Panc1 (cell line): ENCODE results near the gene ZNF785. TPM values are rescaled to one million over a fixed set of nuclear protein-coding genes. Genes with fewer than 3 reads are reported as not detected.

ENCODE experiments used
- ATAC-seq: fragments of 200-7000 bp; cut with Tn5 transposase; 2 replicates; pipeline ENCODE4 v1.9.1; 2020; ENCODE audit warnings: mild to moderate bottlenecking, moderate library complexity
- BruUV-seq: library from RNA; stranded (reverse); fragments of 400-500 nt; replicated peaks from 2 replicates; lab custom pipeline; 2021; lab: Mats Ljungman, UMichigan
- CTCF ChIA-PET: fragments of 300-600 bp; sonication (Branson Sonifier 250); formaldehyde crosslinking; loops from one replicate; lab custom pipeline; 2022; ENCODE audit warnings: antibody characterized with exemption; lab: Charles Lee
- POLR2A ChIA-PET: fragments of 300-600 bp; sonication (Branson Sonifier 250); formaldehyde crosslinking; loops from one replicate; lab custom pipeline; 2022; ENCODE audit warnings: antibody characterized with exemption; lab: Charles Lee
- DNase-seq: peaks from one replicate; pipeline ENCODE4 v3.0.0-alpha.2; 2010; ENCODE audit warnings: low read depth, low spot score
- H3K27ac ChIP-seq: 2 replicates; pipeline ENCODE4 v1.5.1; 2011; ENCODE audit warnings: mild to moderate bottlenecking, low read length, inconsistent platforms
- H3K27me3 ChIP-seq: fragments of 200-500 bp; sonication (Bioruptor generic); 2 replicates; pipeline ENCODE4 v1.6.0; 2014; ENCODE audit warnings: low read length, inconsistent platforms; ENCODE audit not compliant: control insufficient read depth, insufficient read depth
- H3K36me3 ChIP-seq: fragments of 200-500 bp; sonication (Bioruptor generic); 2 replicates; pipeline ENCODE4 v1.5.1; 2014; ENCODE audit warnings: inconsistent platforms, mild to moderate bottlenecking, low read length, moderate library complexity; ENCODE audit not compliant: control insufficient read depth, insufficient read depth
- H3K4me1 ChIP-seq: 2 replicates; pipeline ENCODE4 v1.5.1; 2011; ENCODE audit warnings: inconsistent platforms, mild to moderate bottlenecking, low read length, moderate library complexity; ENCODE audit not compliant: control insufficient read depth, insufficient read depth
- H3K4me3 ChIP-seq, 2 experiments: 2 replicates each; pipeline ENCODE4 v1.5.1; 2011 to 2012; ENCODE audit warnings: low read depth in 2 of 2, low read length in 2 of 2, mild to moderate bottlenecking in 2 of 2, inconsistent platforms in 1 of 2, moderate library complexity in 1 of 2
- H3K9me3 ChIP-seq: fragments of 200-500 bp; sonication (Bioruptor generic); 2 replicates; pipeline ENCODE4 v1.5.1; 2014; ENCODE audit warnings: low read depth, mild to moderate bottlenecking, inconsistent platforms, low read length, moderate library complexity; ENCODE audit not compliant: control insufficient read depth, insufficient read depth
- CTCF ChIP-seq: fragments of 450-650 bp; IDR thresholded peaks from 2 replicates; pipeline ENCODE4 v1.5.1; 2017; ENCODE audit warnings: mild to moderate bottlenecking
- POLR2AphosphoS5 ChIP-seq: IDR thresholded peaks from 2 replicates; pipeline ENCODE4 v1.6.1; 2012; ENCODE audit warnings: mild to moderate bottlenecking, low read depth, low read length, moderate library complexity
- SIN3A ChIP-seq: IDR thresholded peaks from 2 replicates; pipeline ENCODE4 v1.6.1; 2012; ENCODE audit warnings: low read depth, mild to moderate bottlenecking, low read length, moderate library complexity, borderline replicate concordance; ENCODE audit not compliant: insufficient read depth
- TCF7L2 ChIP-seq: IDR thresholded peaks from 2 replicates; pipeline ENCODE4 v1.6.1; 2011; ENCODE audit warnings: mild to moderate bottlenecking, low read depth, low read length, inconsistent platforms
- in situ Hi-C: cut with HindIII; loops from 2 replicates; pipeline ENCODE4 v1.10.0; 2016; ENCODE audit warnings: low sequenced_read_pairs, low pct_unique_long_range_greater_than_20kb
- intact Hi-C: fragments of 100-400 bp; cut with micrococcal nuclease; formaldehyde crosslinking; loops from one replicate; pipeline ENCODE4 v1.10.0; 2022; ENCODE audit not compliant: unreplicated experiment
- total RNA-seq: library from RNA; stranded (reverse); gene quantifications from one replicate; pipeline ENCODE4 v1.2.1, GENCODE V29; 2021; ENCODE audit not compliant: unreplicated experiment
- TF ChIP-seq, protein P1 (sequence below), 2 experiments: IDR thresholded peaks; 2 replicates each; pipeline ENCODE4 v1.6.1; 2011 to 2012; ENCODE audit warnings: low read depth in 2 of 2, control low read depth in 1 of 2, low read length in 1 of 2, mild to moderate bottlenecking in 1 of 2, moderate library complexity in 1 of 2; ENCODE audit not compliant: insufficient read depth in 1 of 2

Gene ZNF785
- total RNA-seq, 1 experiment from 2014 or later, result 6.2 TPM

DNA sequence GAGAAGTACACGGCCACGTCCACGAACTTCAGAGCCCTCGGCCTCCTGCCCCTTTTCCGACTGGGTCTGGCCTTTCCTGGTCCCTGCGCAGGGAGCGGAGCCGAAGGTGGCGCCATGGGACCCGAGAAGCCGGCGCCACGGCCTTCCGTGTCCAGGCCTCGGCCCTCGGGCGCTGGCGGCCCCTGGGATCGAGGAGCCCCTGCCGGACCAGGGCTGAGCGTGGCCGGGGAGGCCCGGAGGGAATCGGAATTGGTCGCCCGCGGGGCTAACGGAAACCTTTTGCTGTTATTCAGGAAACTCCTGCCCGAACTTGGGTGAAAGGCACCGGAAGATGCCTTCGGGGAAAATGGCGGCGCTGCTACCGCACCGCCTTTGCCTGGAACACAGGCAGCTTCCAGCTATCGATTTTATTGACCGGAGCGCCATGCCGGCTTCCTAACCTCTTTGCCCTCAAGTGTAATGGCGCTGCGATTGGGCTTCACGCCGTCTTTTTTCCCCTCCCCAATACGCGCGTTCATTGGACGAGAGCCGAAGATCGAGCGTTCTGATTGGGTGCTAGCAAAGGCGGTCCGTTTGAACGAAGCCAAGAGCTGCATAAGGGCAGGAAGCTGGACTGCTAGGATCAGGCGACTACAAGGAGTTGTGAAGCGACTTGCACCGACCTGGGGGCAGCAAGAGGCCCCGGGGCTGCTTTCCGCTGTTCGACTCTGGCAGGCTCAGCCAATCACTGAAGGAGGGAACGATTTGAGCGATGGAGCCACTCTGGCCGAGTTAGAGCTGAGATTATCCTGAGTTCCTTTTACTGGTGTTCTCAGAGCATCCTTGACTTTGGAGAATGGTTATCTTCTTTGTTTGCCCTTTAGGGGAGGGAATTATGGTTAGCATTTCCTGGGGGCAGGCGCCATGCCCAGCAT, 24.7 kb upstream of the ZNF785 start, which contains the start of gene ZNF689:
Gene ZNF689, minus strand, starts transcription at position 464 of the 914 bp plus-strand sequence. Its CDS starts 348 bp downstream, at position 116.
- TF ChIP-seq SIN3A (0 out of 2 replicates have a peak, but pooled peaks have one; percentile 39), POLR2AphosphoS5 (peak; percentile 60), TCF7L2 (peak; percentile 85), CTCF (no peak)
- TF ChIP-seq, protein P1, sequence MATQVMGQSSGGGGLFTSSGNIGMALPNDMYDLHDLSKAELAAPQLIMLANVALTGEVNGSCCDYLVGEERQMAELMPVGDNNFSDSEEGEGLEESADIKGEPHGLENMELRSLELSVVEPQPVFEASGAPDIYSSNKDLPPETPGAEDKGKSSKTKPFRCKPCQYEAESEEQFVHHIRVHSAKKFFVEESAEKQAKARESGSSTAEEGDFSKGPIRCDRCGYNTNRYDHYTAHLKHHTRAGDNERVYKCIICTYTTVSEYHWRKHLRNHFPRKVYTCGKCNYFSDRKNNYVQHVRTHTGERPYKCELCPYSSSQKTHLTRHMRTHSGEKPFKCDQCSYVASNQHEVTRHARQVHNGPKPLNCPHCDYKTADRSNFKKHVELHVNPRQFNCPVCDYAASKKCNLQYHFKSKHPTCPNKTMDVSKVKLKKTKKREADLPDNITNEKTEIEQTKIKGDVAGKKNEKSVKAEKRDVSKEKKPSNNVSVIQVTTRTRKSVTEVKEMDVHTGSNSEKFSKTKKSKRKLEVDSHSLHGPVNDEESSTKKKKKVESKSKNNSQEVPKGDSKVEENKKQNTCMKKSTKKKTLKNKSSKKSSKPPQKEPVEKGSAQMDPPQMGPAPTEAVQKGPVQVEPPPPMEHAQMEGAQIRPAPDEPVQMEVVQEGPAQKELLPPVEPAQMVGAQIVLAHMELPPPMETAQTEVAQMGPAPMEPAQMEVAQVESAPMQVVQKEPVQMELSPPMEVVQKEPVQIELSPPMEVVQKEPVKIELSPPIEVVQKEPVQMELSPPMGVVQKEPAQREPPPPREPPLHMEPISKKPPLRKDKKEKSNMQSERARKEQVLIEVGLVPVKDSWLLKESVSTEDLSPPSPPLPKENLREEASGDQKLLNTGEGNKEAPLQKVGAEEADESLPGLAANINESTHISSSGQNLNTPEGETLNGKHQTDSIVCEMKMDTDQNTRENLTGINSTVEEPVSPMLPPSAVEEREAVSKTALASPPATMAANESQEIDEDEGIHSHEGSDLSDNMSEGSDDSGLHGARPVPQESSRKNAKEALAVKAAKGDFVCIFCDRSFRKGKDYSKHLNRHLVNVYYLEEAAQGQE (IDR thresholded peaks at IDR 0.05; ENCODE audit: insufficient read depth in 1 of 2, low read depth in 2 of 2, low read length in 1 of 2), result peak in 1 of 2 experiments; percentile 37; a peak in 1 of 4 replicates
- Histone ChIP-seq H3K27me3 (no peaks in the 10 kb centered on the region), H3K27ac (peak within 1 kb of the TSS; percentile 98), H3K4me3 (peak within 1 kb of the TSS; percentile 79 to 90), H3K4me1 (peaks cover 14% of the 10 kb centered on the region), H3K9me3 (no peaks in the 10 kb centered on the region), H3K36me3 (no peaks in the 10 kb centered on the region; the same call in 1 of the 2 replicates)
- in situ Hi-C loops (no loop called here), intact Hi-C loops (loop anchor here (5.0 kb wide), 1 partner anchor 178 kb away; the partner anchor contains the start of gene DCTPP1)
- DNase-seq (peak; percentile 96), ATAC-seq (peak; percentile 97)
- TSS peak; percentile 85 for BruUV-seq
- POLR2A ChIA-PET, result no interaction called here
- CTCF ChIA-PET, result interaction anchor here (0.5 to 1.0 kb wide), 4 partner anchors 12 to 428 kb away, joined by 3 to 6 read pairs (median 4); partner anchors contain the start of gene DCTPP1

- Histone ChIP-seq H3K4me1 (peaks cover 14% of the 10 kb centered on the region), H3K9me3 (no peaks in the 10 kb centered on the region), H3K27ac (peak overlapping the region; percentile 98), H3K36me3 (no peaks in the 10 kb centered on the region; the same call in 1 of the 2 replicates), H3K4me3 (peak overlapping the region; percentile 79 to 90), H3K27me3 (no peaks in the 10 kb centered on the region)
- DNase-seq (no peak), ATAC-seq (peak; percentile 74)
- intact Hi-C loops (no loop called here), in situ Hi-C loops (no loop called here)
- TF ChIP-seq CTCF, result no peak
- TF ChIP-seq, protein P1 (IDR thresholded peaks at IDR 0.05; ENCODE audit: insufficient read depth in 1 of 2, low read depth in 2 of 2, low read length in 1 of 2), result 0 out of 4 replicates have a peak, but pooled peaks of 1 of the 2 experiments have one; percentile 14
- CTCF ChIA-PET, result interaction anchor here (1.0 kb wide), 1 partner anchor 11 kb away, joined by 4 read pairs; no protein-coding TSS in a partner anchor
- POLR2A ChIA-PET, result interaction anchor here (0.5 kb wide), 1 partner anchor 248 kb away, joined by 3 read pairs; no protein-coding TSS in a partner anchor
- no TSS peak for BruUV-seq
Measured at GRCh38 chr16:30609002-30609925, 23.8 kb upstream of the ZNF785 start.
